ENCODE results near the gene TESK2. TPM values are rescaled to one million over a fixed set of nuclear protein-coding genes. Genes with fewer than 3 reads are reported as not detected.

TESK2 gene
- total and polyA plus RNA-seq, 2 of the 8 experiments (the other 6 are each of a cell fraction or from before 2014, with no cell fraction given) = 10.8 to 12.6 TPM

DNA sequence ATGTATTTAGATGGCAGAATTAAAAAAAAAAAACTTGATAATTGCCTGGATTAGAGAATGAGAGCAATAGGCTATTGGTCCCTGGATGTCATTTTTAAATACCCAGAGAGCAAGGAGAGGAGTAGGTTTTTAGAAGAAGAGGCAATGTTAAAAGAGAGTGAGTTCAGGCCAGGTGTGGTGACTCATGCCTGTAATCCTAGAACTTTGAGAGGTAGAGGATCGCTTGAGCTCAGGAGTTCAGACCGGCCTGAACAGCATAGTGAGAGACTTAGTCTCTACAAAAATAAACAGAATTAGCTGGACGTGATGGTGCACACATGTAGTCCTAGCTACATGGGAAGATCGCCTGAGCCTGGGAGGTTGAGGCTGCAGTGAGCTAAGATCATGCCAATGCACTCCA is 134.8 kb downstream of the TESK2 start:
- no peak overlapping the region for H2AFZ ChIP-seq (ENCODE audit: low read length)
- no peaks in the 10 kb centered on the region; the same call in 1 of the 2 replicates for H3K79me1 ChIP-seq (ENCODE audit: low read depth, low read length)
- no peak overlapping the region for H2BK20ac ChIP-seq (ENCODE audit: low read length)
- H2AK5ac ChIP-seq (ENCODE audit: low read depth, low read length) = no peak overlapping the region
- 75% methylated on average over 4 of the region's 4 CpGs; no CpG with 5 or more reads in 1 of the 2 experiments for WGBS, 2 experiments (ENCODE audit: extremely low coverage in 1 of 2, insufficient coverage in 1 of 2, insufficient read length in 1 of 2, insufficient replicate concordance in 2 of 2, low coverage in 1 of 2, low lambda C conversion rate in 2 of 2, missing lambda C conversion rate in 1 of 2)
- no peaks in the 10 kb centered on the region for H3K27me3 ChIP-seq (replicated peaks in 1 of 4; ENCODE audit: control insufficient read depth in 3 of 4, extremely low read depth in 1 of 4, insufficient read depth in 3 of 4, low read length in 3 of 4)
- H4K8ac ChIP-seq (ENCODE audit: extremely low read depth, insufficient read depth, low read length) = no peak overlapping the region
- no peaks in the 10 kb centered on the region for H3K23me2 ChIP-seq (ENCODE audit: low read depth, low read length)
- H3K36me3 ChIP-seq (ENCODE audit: control insufficient read depth in 2 of 4, insufficient read depth in 4 of 4, low read length in 3 of 4) = no peaks in the 10 kb centered on the region
- H4K5ac ChIP-seq (ENCODE audit: insufficient read length, low read depth, low read length) = no peak overlapping the region
- H2BK12ac ChIP-seq (ENCODE audit: low read depth, low read length) = no peak overlapping the region
- H3K56ac ChIP-seq (replicated peaks; ENCODE audit: insufficient read length, low read depth, low read length) = no peak overlapping the region
- H3K14ac ChIP-seq (ENCODE audit: insufficient read length) = no peak overlapping the region
- no peaks in the 10 kb centered on the region for H3K9me3 ChIP-seq (ENCODE audit: insufficient read depth in 2 of 2, low read depth in 1 of 2, low read length in 1 of 2)
- peaks cover 2 to 11% (median 8%) of the 10 kb centered on the region in 4 experiments for H3K4me1 ChIP-seq (replicated peaks in 1 of 4; ENCODE audit: control insufficient read depth in 3 of 4, insufficient read depth in 4 of 4, low read length in 3 of 4)
- H4K20me1 ChIP-seq (replicated peaks in 1 of 2; ENCODE audit: control insufficient read depth in 1 of 2, insufficient read depth in 2 of 2, low read length in 2 of 2) = peaks cover 0 to 2% of the 10 kb centered on the region in 2 experiments
- H3K9ac ChIP-seq (replicated peaks in 1 of 4; ENCODE audit: extremely low read depth in 1 of 4, low read depth in 3 of 4, low read length in 3 of 4) = no peak overlapping the region
- no peak overlapping the region for H3K4me2 ChIP-seq (ENCODE audit: insufficient read depth in 1 of 2, low read depth in 2 of 2, low read length in 2 of 2)
- CTCF ChIA-PET (ENCODE audit: partially characterized antibody) = interaction anchor here (0.7 to 10.3 kb wide), 8 partner anchors 11 to 342 kb away, joined by 3 to 194 read pairs (median 9); partner anchors contain the start of genes HPDL, MUTYH, TESK2 and TOE1
- no peak overlapping the region for H2BK5ac ChIP-seq (ENCODE audit: low read depth, low read length)
- no peak overlapping the region for H3K27ac ChIP-seq (ENCODE audit: low read depth, low read length)
- no peak overlapping the region for H3K4ac ChIP-seq (replicated peaks; ENCODE audit: insufficient read length, low read depth, low read length)
- FAIRE-seq = no peak
- H2BK120ac ChIP-seq (replicated peaks; ENCODE audit: low read depth, low read length) = no peak overlapping the region
- no peak overlapping the region for H3K18ac ChIP-seq (ENCODE audit: extremely low read depth, low read length)
- no peak overlapping the region for H3K4me3 ChIP-seq (ENCODE audit: extremely low read depth in 1 of 4, insufficient read depth in 2 of 4, low read depth in 3 of 4, low read length in 4 of 4)
- no peak overlapping the region for H2BK15ac ChIP-seq (ENCODE audit: low read length)
- DNase-seq (ENCODE audit: low read depth in 1 of 2, low spot score in 2 of 2) = no peak
- no peaks in the 10 kb centered on the region for H3K79me2 ChIP-seq (ENCODE audit: control insufficient read depth in 1 of 2, insufficient read depth in 2 of 2, low read length in 2 of 2)
- POLR2A ChIA-PET (ENCODE audit: partially characterized antibody) = interaction anchor here (0.6 to 14.2 kb wide), 5 partner anchors 13 to 143 kb away, joined by 3 to 162 read pairs (median 3); partner anchors contain the start of genes CCDC163, MUTYH and TOE1
- H3K23ac ChIP-seq (ENCODE audit: insufficient read length) = no peak overlapping the region
- no peak overlapping the region for H4K91ac ChIP-seq (replicated peaks; ENCODE audit: insufficient read length, low read length)
- no peak for TF ChIP-seq EZH2 (IDR thresholded peaks at IDR 0.05; ENCODE audit: low read depth, low read length, severe bottlenecking)
- TF ChIP-seq CHD2 (IDR thresholded peaks at IDR 0.05; ENCODE audit: low read length) = no peak
- no peak for TF ChIP-seq EGR1 (IDR thresholded peaks at IDR 0.05; ENCODE audit: borderline replicate concordance, low read depth, low read length)
- TF ChIP-seq SIRT6 (IDR thresholded peaks at IDR 0.05; ENCODE audit: low read length) = no peak
- TF ChIP-seq JUND (IDR thresholded peaks at IDR 0.05; ENCODE audit: low read length) = no peak
- no peak for TF ChIP-seq SRF (IDR thresholded peaks at IDR 0.05; ENCODE audit: low read depth, low read length)
- no peak for TF ChIP-seq MAFK (IDR thresholded peaks at IDR 0.05; ENCODE audit: low read depth, low read length)
- TF ChIP-seq BRCA1 (IDR thresholded peaks at IDR 0.05; ENCODE audit: low read depth, low read length) = no peak
- TF ChIP-seq SUZ12 (IDR thresholded peaks at IDR 0.05; ENCODE audit: low read length) = no peak
- no peak for TF ChIP-seq KDM5A (IDR thresholded peaks at IDR 0.05; ENCODE audit: low read length)
- TF ChIP-seq BCL11A (IDR thresholded peaks at IDR 0.05; ENCODE audit: low read depth in 2 of 2, low read length in 2 of 2) = no peak
- TF ChIP-seq ASH2L (IDR thresholded peaks at IDR 0.05; ENCODE audit: low read length) = no peak
- TF ChIP-seq, protein P1, sequence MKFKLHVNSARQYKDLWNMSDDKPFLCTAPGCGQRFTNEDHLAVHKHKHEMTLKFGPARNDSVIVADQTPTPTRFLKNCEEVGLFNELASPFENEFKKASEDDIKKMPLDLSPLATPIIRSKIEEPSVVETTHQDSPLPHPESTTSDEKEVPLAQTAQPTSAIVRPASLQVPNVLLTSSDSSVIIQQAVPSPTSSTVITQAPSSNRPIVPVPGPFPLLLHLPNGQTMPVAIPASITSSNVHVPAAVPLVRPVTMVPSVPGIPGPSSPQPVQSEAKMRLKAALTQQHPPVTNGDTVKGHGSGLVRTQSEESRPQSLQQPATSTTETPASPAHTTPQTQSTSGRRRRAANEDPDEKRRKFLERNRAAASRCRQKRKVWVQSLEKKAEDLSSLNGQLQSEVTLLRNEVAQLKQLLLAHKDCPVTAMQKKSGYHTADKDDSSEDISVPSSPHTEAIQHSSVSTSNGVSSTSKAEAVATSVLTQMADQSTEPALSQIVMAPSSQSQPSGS (IDR thresholded peaks at IDR 0.05; ENCODE audit: low read length) = no peak
